B cell (primary cell): ENCODE data around the gene PHETA2.

Experiments
- EZH2 ChIP-seq: IDR thresholded peaks from 2 replicates; pipeline ENCODE4 v1.6.1; 2012; ENCODE audit warnings: borderline replicate concordance, low read depth, mild to moderate bottlenecking, moderate library complexity, low read length; ENCODE audit not compliant: insufficient read depth, poor library complexity, severe bottlenecking
- TF ChIP-seq, protein P1 (sequence below): fragments of 200-600 bp; IDR thresholded peaks from one replicate; pipeline ENCODE4 v1.8.0; 2022; ENCODE audit warnings: antibody characterized with exemption, mild to moderate bottlenecking

DNA sequence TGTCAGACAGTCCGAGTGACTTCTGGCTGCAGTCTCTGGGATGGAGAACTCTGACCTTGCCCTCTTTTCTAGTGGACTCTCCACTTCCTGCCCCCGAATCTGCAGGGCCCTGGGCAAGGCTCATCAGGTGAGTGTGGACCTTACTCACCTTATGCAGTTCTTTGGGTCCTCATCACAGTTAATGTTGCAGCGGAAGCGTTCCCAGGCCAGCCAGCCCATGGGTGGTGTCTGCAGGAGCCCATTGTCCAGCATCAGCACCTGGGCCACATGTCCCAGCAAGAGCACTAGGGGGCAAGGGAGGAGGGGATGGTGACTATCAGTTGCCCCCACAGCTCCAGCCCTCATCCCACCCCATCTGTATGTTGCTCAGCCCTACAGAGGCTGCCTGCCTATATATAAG is 5.8 kb upstream of the PHETA2 start:
- TF ChIP-seq, protein P1, sequence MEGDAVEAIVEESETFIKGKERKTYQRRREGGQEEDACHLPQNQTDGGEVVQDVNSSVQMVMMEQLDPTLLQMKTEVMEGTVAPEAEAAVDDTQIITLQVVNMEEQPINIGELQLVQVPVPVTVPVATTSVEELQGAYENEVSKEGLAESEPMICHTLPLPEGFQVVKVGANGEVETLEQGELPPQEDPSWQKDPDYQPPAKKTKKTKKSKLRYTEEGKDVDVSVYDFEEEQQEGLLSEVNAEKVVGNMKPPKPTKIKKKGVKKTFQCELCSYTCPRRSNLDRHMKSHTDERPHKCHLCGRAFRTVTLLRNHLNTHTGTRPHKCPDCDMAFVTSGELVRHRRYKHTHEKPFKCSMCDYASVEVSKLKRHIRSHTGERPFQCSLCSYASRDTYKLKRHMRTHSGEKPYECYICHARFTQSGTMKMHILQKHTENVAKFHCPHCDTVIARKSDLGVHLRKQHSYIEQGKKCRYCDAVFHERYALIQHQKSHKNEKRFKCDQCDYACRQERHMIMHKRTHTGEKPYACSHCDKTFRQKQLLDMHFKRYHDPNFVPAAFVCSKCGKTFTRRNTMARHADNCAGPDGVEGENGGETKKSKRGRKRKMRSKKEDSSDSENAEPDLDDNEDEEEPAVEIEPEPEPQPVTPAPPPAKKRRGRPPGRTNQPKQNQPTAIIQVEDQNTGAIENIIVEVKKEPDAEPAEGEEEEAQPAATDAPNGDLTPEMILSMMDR = no peak
- TF ChIP-seq EZH2 = no peak
